Frontal cortex (tissue), 4 donors: ENCODE measurements around the gene SLC5A11. TPM values are rescaled to one million over a fixed set of nuclear protein-coding genes. Genes with fewer than 3 reads are reported as not detected.
"Not testable (repeated sequence)": the region's sequence is repeated elsewhere in the genome, so short reads cannot be mapped to it uniquely, and the experiment has no call there.

ENCODE experiments used
- DNase-seq, 2 donors: peaks; one replicate each; pipeline ENCODE4 v3.0.0; 2012; ENCODE audit warnings: low spot score in 2 of 2
- FAIRE-seq: peaks from 2 replicates; lab custom pipeline; 2012; peaks lifted over from hg19 to GRCh38; lab: Jason Lieb, UNC
- total RNA-seq: library from RNA; depleted of rRNA; stranded (reverse); fragments of >200 nt; gene quantifications from one replicate; pipeline ENCODE4 v1.2.3, GENCODE V29; 2014
- donor health status: control.
- donor health status: control.
- donor health status: control.

Gene SLC5A11, protein sequence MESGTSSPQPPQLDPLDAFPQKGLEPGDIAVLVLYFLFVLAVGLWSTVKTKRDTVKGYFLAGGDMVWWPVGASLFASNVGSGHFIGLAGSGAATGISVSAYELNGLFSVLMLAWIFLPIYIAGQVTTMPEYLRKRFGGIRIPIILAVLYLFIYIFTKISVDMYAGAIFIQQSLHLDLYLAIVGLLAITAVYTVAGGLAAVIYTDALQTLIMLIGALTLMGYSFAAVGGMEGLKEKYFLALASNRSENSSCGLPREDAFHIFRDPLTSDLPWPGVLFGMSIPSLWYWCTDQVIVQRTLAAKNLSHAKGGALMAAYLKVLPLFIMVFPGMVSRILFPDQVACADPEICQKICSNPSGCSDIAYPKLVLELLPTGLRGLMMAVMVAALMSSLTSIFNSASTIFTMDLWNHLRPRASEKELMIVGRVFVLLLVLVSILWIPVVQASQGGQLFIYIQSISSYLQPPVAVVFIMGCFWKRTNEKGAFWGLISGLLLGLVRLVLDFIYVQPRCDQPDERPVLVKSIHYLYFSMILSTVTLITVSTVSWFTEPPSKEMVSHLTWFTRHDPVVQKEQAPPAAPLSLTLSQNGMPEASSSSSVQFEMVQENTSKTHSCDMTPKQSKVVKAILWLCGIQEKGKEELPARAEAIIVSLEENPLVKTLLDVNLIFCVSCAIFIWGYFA
- total RNA-seq = not detected

DNA sequence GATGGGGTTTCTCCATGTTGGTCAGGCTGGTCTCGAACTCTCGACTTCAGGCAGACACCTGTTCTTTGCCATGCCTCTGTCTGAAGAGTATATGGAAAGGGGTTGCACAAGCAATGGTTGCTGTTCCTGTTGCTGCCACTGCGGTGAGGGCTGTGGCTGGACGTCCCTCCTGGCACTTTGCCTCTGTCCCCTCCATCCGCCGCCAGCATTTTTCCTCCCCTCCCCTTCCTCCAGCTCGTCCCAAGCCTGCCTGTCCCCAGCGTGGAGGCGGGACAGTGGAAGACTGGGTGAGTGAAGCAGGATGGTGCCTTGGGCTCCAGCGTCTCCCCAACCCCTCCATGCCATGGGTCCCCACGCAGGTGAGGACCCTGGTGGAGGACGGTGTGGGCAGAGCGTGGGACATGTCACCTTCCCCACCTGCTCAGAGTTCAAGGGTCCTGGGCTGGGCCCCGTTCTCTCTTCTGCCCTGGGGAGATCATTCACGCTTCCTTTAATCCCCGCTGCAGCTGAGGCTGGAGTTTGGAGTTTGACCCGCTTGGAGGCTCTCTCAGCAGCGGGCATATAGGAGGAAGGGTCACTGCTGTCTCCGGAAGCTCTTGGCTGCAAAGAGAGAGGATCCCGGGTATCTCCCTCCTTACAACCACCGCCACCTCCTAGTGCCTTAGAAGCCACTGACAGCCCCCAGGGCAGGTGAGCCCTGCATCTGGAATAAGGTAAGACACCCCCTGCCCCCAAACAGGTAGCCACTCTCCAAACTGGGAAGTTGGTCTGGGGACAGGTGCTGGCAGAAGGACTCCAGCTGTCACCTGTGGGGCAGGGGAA is at the start of gene SLC5A11:
TSS of gene SLC5A11 (plus strand) at position 238 of the 822 bp plus-strand sequence. CDS start 12,681 bp downstream, outside the sequence.
- DNase-seq (no peak), FAIRE-seq (no peak)

DNA sequence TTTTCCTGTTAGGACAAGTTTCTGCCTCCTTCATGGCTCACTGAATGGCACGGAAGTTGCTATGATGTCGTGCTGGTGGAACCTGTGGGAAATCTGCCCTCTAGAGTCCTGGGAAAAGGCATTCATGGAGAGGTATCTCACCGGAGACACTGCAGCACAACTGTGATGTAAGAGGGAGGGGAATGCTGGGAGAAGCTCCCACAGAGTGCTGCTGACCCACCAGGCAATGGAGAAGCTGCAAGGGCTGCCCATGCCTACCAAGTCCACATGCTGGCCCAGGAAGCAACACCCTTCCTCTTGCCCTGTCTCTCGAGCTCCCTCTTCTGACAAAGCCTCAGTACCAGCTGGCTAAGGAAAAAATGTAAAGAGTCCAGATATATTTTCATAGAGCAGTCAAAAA is 45.2 kb upstream of the SLC5A11 start:
- FAIRE-seq (no peak), DNase-seq (no peak)

DNA sequence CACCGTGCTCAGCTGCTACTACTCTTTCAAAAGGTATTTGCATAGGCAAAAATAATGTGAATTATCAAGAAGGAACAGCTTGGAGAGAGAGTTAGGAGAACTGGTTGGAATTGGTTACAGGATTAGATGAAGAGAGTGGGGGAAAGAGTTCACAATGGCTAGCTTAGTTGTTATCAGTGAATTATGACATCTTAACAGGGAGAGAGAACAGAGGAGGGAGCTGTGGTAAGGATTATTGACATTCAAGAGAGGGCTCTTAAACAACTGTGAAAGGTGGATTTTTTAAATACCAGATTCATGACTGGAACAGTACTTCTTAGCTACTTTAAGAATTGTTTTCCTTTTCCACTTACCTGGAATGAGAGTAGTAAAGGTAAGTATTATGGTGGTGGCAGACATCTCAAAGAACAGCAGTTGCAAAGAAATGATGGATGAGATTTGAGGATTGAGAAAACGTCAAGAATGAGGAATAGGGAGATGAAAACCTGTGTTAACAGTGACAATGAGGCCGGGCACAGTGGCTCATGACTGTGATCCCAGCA is 43.9 kb upstream of the SLC5A11 start:
- DNase-seq (no peak), FAIRE-seq (no peak)

DNA sequence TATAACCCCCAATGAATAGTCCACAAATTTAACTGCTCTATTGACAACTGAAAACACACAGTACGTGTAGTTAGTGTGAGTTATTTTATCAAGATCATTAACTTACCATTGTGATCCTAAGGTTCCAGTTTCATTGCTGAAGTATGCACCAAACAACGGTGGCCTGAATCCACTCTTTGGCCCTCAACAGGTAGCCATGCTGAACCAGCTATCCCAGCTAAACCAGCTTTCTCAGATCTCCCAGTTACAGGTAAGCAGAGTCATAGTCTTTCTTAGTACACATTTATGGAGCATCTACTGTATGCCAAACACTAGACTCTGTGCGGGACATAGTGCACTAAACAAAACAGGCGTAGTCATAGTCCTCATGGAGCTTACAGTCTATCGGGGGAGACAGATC is 40.3 kb upstream of the SLC5A11 start:
- no peak for DNase-seq
- no peak for FAIRE-seq

DNA sequence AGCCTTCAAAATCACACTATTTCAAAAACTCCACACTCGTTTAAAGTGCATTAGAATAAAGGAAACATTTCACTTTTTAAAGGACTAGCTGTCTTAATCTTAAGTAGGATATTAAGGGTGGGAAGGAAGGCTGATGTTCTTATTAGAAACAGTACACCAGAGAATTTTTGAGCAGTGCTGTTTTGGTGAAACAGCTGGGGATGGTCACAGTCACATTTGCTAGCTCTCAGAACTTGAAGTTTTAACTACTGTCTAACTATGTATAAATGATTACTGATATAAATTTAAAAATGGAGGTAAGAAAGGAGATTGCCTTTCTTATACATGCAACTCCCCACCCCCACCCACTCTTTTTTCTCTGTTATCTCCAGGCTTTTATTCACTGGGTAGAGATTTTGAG is 38.5 kb upstream of the SLC5A11 start:
- no peak for DNase-seq
- no peak for FAIRE-seq

DNA sequence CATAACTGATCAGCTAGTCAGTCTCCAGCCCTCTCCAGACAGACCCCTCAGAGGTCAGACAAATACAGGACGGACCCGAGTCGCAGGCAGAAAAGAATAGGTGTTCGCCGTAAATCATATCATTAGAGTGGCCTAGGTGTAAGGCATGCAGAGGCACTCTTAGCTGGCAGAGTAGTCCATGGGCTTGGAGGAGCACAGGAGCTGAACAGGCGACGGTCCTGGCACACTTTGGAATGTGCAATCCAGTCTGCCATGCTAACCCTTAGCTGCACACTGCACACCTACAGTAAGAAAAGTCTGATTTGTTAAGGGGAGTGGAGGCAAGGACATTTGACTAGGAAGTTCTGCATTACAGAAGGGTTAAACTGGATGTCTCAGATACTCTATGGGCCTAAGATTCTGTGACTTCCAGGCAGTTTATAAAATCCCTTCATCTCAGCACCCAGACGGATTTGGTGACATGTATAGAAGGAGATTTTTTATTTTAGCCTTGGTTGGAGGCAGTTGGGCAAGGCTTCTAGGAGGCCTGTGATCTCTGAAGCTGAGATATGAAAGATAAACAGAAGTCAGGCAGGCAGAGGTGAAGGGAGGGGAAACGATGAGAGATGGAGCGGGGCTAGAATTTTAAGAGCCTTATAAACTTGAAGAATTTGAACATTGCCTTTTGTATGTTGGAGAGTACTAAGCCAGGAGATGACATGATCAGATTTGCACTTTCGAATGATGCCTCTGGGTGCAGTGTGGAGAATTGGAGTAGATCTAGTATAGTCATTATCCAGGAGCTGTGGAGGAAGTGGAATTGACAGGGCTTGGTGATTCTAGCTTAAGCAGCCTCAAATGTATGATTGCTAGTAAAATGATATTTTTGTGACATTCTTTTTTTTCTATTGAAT is 34.6 kb upstream of the SLC5A11 start:
- FAIRE-seq = no peak
- DNase-seq = no peak

DNA sequence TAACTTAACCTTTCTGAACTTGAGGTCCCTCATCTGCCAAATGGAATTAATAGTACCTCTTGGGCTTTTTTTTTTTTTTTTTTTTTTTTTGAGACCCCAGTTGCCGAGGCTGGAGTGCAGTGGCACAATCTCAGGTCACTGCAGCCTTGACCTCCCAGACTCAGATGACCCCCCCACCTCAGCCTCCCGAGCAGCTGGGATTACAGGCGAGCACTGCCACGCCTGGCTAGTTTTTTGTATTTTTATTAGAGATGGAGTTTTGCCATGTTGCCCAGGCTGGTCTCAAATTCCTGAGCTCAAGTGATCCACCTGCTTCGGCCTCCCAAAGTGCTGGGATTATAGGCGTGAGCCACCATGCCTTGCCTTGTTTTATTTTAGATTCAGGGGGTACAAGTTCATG is 33.0 kb upstream of the SLC5A11 start:
- DNase-seq, FAIRE-seq: not testable (repeated sequence)

DNA sequence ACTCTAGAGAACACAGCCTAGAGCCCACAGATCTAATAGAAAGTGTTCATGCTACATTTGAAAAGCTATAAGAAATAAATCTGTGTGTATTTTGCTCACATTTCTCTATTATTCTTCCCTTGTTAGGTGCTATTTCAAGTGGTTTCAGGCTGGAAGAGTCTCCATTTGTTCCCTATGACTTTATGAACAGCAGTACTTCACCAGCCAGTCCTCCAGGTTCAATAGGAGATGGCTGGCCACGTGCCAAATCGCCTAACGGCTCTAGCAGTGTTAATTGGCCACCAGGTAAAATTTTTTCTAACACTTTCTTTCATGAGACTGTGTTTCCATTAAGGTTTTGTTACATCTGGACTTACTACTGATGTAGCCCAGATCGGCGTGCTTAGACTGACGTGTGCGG is 30.7 kb upstream of the SLC5A11 start:
- DNase-seq (no peak), FAIRE-seq (no peak)

DNA sequence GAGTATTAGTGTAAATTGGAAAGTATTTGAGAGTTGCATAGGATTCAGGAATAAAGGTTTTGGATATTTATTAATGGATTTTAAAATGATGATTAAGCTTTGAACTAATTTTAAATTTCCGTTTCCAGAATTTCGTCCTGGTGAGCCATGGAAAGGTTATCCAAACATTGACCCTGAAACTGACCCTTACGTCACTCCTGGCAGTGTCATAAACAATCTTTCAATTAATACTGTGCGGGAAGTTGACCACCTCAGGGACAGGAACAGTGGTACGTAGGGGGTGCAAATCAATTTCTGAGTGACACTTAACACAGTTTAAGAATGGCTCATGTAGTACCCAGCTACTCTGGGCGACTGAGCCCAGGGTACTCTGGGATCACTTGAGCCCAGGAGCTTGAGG is 29.1 kb upstream of the SLC5A11 start:
- no peak for FAIRE-seq
- no peak for DNase-seq

DNA sequence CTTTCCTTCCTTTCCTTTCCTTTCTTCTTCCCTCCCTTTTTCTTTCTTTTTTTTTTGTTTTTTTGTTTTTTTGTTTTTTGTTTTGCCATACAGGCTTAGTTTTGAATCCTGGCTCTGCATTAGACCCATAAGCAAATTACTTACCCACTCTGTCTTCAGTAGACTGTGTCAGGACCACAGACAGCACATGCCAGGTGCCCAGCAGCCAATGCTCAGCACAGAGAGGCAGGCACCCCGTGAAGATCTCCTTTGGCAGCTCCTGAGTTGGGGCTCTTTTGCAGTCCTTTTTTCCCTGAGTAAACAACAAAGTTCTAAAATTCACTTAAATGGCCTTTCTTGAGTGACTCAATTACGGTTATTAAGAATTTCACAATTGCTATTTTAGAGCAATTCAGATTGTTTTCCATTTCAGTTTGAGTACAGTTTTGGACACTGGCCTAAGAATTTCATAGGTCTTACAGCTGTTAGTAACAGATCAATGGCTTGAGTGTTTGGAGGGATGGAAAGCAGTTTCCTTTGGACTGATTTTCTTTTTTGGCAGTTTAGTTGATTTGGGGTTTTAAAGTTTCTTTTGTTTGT is 26.2 kb upstream of the SLC5A11 start:
- DNase-seq (no peak), FAIRE-seq (no peak)

DNA sequence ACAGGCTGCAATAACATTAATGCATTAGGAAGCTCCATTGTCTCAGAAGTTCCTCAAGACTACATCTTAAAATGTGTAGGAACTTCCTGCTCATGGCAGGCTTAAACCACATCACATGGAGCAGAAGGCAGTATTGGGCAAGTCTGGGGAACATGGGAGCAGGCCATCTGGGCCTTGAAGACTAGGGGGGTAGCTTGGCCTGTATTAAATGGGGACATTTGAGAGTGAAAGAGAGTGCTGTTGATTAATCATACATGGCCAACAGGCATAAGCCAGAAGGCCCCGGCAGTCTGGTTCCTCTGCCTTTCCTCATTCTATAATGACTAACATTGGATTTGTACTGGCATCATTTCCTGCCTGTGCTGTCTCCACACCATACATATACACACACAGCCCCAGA is 25.2 kb upstream of the SLC5A11 start:
- FAIRE-seq (no peak), DNase-seq (no peak)

DNA sequence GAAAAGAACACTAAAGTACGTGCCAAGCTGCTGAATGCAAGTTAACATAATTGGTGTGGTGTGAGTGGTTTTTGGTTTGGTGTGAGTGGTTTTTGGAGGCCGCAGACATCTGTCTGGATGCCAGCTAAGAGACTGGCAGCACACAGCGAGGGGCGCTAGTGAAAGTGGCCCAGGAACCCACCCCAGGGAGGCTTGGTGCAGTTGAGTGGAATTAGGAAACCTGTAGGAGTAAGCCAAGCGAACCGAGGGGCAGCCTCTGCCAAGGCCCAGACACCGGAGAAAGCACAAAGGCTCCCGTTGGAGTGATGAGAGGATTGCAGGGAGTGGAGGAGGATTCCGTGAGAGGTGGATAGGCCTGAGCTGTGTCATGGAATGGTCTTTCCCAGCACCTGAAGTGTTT is 24.6 kb upstream of the SLC5A11 start:
- FAIRE-seq (no peak), DNase-seq (no peak)

DNA sequence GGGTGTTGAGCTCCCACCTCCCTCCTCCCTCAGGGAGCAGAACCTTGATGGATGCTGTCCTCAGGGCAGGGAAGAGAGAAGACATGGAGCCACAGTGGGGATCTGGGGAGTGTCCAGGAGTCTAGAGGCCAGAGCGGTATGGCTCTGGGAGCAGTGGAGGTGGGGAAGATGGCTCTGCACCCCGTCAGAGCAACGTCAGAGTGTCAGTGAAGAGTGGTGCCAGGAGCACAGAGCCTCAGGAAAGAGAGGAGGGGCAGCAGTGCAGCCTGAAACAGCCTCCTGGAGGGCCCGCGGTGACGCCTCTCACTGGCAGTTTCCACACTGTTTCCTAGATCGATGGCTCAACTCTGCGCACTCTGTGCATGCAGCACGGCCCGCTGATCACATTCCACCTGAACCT is 23.2 kb upstream of the SLC5A11 start:
- DNase-seq (no peak), FAIRE-seq (no peak)

DNA sequence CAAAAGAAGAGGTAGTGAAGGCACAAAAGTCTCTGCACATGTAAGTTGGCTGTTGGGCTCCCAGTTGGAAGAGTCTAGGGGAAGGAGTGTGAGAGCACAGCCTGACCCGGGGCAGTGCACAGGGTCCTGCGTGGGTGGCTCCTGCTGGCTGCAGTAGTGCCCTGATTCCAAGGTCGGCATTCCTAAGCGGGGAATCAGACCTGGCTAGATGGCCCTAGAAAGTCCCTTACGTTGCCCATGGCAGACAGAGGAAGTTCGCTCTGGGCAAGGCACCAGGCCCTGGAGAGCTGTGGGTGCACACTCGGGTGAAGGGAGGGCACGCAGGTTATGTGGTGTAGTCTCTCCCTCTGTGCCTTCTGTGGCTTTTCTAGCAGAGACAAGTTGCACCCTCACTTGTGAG is 22.8 kb upstream of the SLC5A11 start:
- DNase-seq (no peak), FAIRE-seq (no peak)

DNA sequence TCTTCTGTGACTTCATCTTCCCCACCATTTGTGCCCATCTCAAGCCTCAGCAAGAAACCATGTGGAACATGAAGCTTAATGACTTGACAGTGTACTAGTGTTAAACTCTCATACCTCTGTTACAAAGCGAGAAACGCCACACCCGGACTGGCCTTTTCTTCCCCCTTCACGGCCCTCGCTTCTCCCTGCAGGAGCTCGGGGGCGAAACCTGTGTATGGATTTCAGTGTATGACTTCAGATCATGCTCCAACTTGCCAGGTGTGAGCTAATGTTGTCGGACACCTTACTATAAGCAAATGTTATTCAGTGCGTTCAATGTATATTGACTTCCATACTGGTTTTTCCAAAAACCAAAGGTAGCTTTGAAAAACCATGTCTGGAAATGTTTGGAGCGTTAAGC is 20.1 kb upstream of the SLC5A11 start:
- DNase-seq = no peak
- FAIRE-seq = no peak

DNA sequence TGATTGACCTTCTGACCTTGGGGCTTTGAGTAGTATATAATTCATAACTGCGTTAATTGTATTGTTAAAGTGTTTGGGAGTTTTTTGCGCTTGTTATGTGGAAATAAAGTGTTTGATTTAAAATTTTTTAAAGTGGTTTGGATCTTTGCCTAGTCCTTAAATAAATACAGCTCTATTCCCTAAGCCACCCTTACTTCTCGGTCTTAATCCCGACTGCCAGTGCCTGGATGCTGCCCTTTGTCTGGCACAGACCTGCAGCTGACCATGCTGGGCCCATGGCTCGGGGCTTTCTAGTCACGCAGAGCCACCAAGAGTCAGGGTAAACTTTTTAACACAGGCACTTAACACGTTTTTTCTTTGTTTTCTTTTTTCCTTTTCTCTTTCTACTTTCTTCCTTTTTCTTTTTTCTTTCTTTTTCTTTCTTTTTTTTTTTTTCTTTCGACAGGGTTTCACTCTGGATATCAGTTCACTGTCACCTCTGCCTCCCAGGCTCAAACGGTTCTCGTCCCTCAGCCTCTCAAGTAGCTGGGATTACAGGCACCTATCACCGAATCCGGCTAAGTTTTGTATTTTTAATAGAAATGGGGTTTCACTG is 19.6 kb upstream of the SLC5A11 start:
- DNase-seq (no peak), FAIRE-seq (no peak)

DNA sequence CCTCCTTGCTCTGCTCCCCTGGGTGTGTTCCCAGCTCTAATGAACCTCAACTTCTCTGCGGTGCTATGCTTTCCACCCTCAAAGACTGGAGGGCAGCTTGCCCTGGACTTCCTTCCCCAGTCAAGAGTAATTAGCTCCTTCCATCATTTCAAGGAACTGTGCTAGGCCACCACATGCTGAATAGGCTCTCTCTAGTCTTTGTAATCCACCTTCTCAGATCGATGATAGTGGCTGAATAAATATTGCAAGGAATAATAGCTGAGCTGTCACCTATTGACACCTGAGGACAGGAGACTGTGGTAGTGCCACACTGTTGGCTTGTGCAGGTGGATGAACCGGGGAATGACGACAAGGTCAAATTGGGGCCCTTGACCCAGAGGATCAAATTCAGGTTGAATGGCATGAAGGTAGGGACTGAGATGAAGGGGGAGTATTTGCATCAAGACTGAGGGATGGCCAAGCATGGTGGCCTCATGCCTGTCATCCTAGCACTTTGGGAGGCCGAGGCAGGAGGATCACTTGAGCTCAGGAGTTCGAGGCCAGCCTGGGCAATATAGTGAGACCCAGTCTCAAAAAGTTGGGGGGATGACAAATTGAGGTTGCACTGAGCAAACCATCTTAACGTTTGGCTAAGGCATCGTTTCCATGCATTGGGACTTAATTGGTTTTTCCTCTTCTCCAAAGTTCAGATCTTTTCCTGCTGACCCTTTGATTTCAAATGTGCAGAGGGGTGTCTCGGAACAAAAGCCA is 18.8 kb upstream of the SLC5A11 start:
- DNase-seq (no peak), FAIRE-seq (no peak)

DNA sequence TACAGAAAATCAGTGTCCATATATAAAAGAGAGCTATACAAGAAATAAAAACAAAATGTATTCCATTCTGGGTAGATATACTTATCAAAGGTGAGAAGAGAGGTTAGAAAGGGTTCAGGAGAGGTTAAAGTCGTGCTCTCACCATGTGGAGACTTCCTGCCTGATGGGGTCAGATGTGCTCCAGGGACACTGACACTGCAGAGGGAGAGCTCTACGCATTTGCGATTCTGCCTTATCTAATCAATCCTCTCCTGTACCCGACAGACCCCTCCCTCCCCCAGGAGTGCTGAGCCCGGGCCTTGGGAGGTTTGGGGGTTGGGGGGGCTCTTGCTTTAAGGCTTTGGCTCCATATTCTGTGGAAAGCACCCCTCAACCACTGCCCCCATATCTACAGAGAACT is 16.6 kb upstream of the SLC5A11 start:
- FAIRE-seq = no peak
- no peak for DNase-seq
